ENCODE data around the gene FTSJ3. TPM values are rescaled to one million over a fixed set of nuclear protein-coding genes. Genes with fewer than 3 reads are reported as not detected.
A peak's percentile ranks its signal among the peaks of the same experiment; 100 is the strongest.

Gene FTSJ3
- total and polyA plus RNA-seq, 2 of the 13 experiments (the other 11 are each of a cell fraction or from before 2014, with no cell fraction given), result 26.0 to 64.2 TPM

- TF ChIP-seq BRF2 (CRISPR knock-in tag; IDR thresholded peaks at IDR 0.05), result no peak
- peak; percentile 79; the same call in 1 of the 2 replicates for TF ChIP-seq NCOA1 (CRISPR knock-in tag; IDR thresholded peaks at IDR 0.05)
- peak; percentile 95 for TF ChIP-seq ZNF547 (CRISPR knock-in tag; IDR thresholded peaks at IDR 0.05)
- peak; percentile 74 for TF ChIP-seq SP2 (CRISPR knock-in tag; IDR thresholded peaks at IDR 0.05)
- TF ChIP-seq, protein P1, sequence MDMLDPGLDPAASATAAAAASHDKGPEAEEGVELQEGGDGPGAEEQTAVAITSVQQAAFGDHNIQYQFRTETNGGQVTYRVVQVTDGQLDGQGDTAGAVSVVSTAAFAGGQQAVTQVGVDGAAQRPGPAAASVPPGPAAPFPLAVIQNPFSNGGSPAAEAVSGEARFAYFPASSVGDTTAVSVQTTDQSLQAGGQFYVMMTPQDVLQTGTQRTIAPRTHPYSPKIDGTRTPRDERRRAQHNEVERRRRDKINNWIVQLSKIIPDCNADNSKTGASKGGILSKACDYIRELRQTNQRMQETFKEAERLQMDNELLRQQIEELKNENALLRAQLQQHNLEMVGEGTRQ (IDR thresholded peaks at IDR 0.05; ENCODE audit: low read depth, low read length), result no peak
- TF ChIP-seq, protein P1 (CRISPR knock-in tag; IDR thresholded peaks at IDR 0.05; ENCODE audit: borderline replicate concordance), result no peak; the same call in 1 of the 2 replicates
- no peak for TF ChIP-seq FLYWCH1 (CRISPR knock-in tag; IDR thresholded peaks at IDR 0.05)
- peak; percentile 97; the same call in 1 of the 2 replicates for TF ChIP-seq ZIK1 (CRISPR knock-in tag; IDR thresholded peaks at IDR 0.05; ENCODE audit: borderline replicate concordance, low read depth)
- TF ChIP-seq CHCHD3 (CRISPR knock-in tag; IDR thresholded peaks at IDR 0.05), result peak; percentile 99
- TF ChIP-seq ZNF761 (CRISPR knock-in tag; conservative IDR thresholded peaks at IDR 0.05), result peak; percentile 98
- TF ChIP-seq ZNF234 (CRISPR knock-in tag; conservative IDR thresholded peaks at IDR 0.05), result no peak
- peak; percentile 90 for TF ChIP-seq ZBTB1 (CRISPR knock-in tag; IDR thresholded peaks at IDR 0.05; ENCODE audit: borderline replicate concordance)
- no peak for TF ChIP-seq BHLHE40 (IDR thresholded peaks at IDR 0.05; ENCODE audit: low read length)
- TF ChIP-seq ZNF230 (CRISPR knock-in tag; IDR thresholded peaks at IDR 0.05), result peak; percentile 89
- TF ChIP-seq SOX6 (IDR thresholded peaks at IDR 0.05), result no peak
- TF ChIP-seq SOX6 (CRISPR knock-in tag; IDR thresholded peaks at IDR 0.05), result peak; percentile 75
- peak; percentile 82 for TF ChIP-seq SPEN (CRISPR knock-in tag; IDR thresholded peaks at IDR 0.05; ENCODE audit: low read depth)
- peak; percentile 58 for TF ChIP-seq ZNF792 (CRISPR knock-in tag; IDR thresholded peaks at IDR 0.05)
- peak; percentile 62 for TF ChIP-seq NCOA2 (CRISPR knock-in tag; IDR thresholded peaks at IDR 0.05)
- peak; percentile 96 for TF ChIP-seq KDM2A (CRISPR knock-in tag; IDR thresholded peaks at IDR 0.05; ENCODE audit: borderline replicate concordance, low read depth)
- TF ChIP-seq ZNF160 (CRISPR knock-in tag; IDR thresholded peaks at IDR 0.05), result peak; percentile 88
- TF ChIP-seq ZNF850 (CRISPR knock-in tag; conservative IDR thresholded peaks at IDR 0.05), result no peak
- peak; percentile 84 for TF ChIP-seq ZNF777 (CRISPR knock-in tag; IDR thresholded peaks at IDR 0.05)
- peak; percentile 94 for TF ChIP-seq ELF1 (CRISPR knock-in tag; IDR thresholded peaks at IDR 0.05)
Measured at GRCh38 chr17:63827002-63827800, at the start of gene FTSJ3, which contains the start of gene PSMC5 (continued).

Measured in HepG2 (cell line).